Fibroblast of mammary gland (primary cell): ENCODE data around the gene STMN3.
"Not testable (repeated sequence)": the region's sequence is repeated elsewhere in the genome, so short reads cannot be mapped to it uniquely, and the experiment has no call there.

Experiments used
- DNase-seq: peaks from one replicate; pipeline ENCODE4 v3.0.0-alpha.2; 2010; ENCODE audit warnings: low read depth
- H3K4me3 ChIP-seq: 2 replicates; pipeline ENCODE4 v1.5.1; 2011; ENCODE audit warnings: low read depth, mild to moderate bottlenecking, low read length, moderate library complexity; ENCODE audit not compliant: control insufficient read depth
- CTCF ChIP-seq: conservative IDR thresholded peaks from 2 replicates; pipeline ENCODE4 v1.5.1; 2011; ENCODE audit warnings: low read depth, low read length, inconsistent platforms; ENCODE audit not compliant: control insufficient read depth, insufficient read depth

STMN3 gene

GRCh38 chr20:63643946-63644345 is 9.3 kb downstream of the STMN3 start:
- no peak overlapping the region for H3K4me3 ChIP-seq
- DNase-seq: no peak
- TF ChIP-seq CTCF: no peak

- DNase-seq: no peak
- TF ChIP-seq CTCF: no peak
- no peak overlapping the region for H3K4me3 ChIP-seq
Measured at GRCh38 chr20:63643499-63643898, 9.7 kb downstream of the STMN3 start.

GRCh38 chr20:63642527-63643247 is 10.5 kb downstream of the STMN3 start:
- DNase-seq: no peak
- H3K4me3 ChIP-seq: no peak overlapping the region
- no peak for TF ChIP-seq CTCF

GRCh38 chr20:63641792-63642523 is 11.3 kb downstream of the STMN3 start:
- no peak for TF ChIP-seq CTCF
- DNase-seq: peak; percentile 66
- H3K4me3 ChIP-seq: peak overlapping the region; percentile 46

- no peak for TF ChIP-seq CTCF
- peak; percentile 38 for DNase-seq
- peak overlapping the region; percentile 46 for H3K4me3 ChIP-seq
Measured at GRCh38 chr20:63641146-63641791, 12.0 kb downstream of the STMN3 start.

- not testable (repeated sequence) for DNase-seq, H3K4me3 ChIP-seq
Measured at GRCh38 chr20:63640686-63641085, 12.5 kb downstream of the STMN3 start.

GRCh38 chr20:63640086-63640485 is 13.1 kb downstream of the STMN3 start:
- TF ChIP-seq CTCF: no peak
- no peak overlapping the region for H3K4me3 ChIP-seq

More at GRCh38 chr20:63640086-63640485, 13.1 kb downstream of the STMN3 start:
- DNase-seq: no peak
